K562 (cell line): Measurements from ENCODE around the gene MYH6. TPM values are rescaled to one million over a fixed set of nuclear protein-coding genes. Genes with fewer than 3 reads are reported as not detected.

Experiments
- ATAC-seq: fragments of 200-7000 bp; cut with Tn5 transposase; 3 replicates; pipeline ENCODE4 v1.9.1; 2020; ENCODE audit warnings: moderate library complexity
- BruUV-seq: library from RNA; stranded (reverse); fragments of 400-500 nt; replicated peaks from 2 replicates; lab custom pipeline; 2021; lab: Mats Ljungman, UMichigan
- CTCF ChIA-PET: fragments of 300-600 bp; formaldehyde crosslinking; extraction: SDS; loops from one replicate; lab custom pipeline; 2021; ENCODE audit warnings: low intra/inter-chr PET ratio; lab: Yijun Ruan, JAX
- POLR2A ChIA-PET: fragments of 300-600, 350-650 bp; sonication (Branson Sonifier 250); formaldehyde crosslinking; extraction: SDS; loops from one replicate; lab custom pipeline; 2021; ENCODE audit warnings: antibody characterized with exemption, inconsistent platforms; lab: Yijun Ruan, JAX
- DNase-seq, 4 experiments: peaks; one replicate each; pipeline versions ENCODE4 v3.0.0 to v3.0.0-alpha.2; 2011 to 2018; ENCODE audit warnings: low spot score in 3 of 4, mixed read lengths in 3 of 4; ENCODE audit errors: extremely low read depth in 1 of 4
- FAIRE-seq: peaks from 2 replicates; lab custom pipeline; 2011; peaks lifted over from hg19 to GRCh38; lab: Jason Lieb, UNC
- H2AFZ ChIP-seq: 2 replicates; pipeline ENCODE4 v1.6.0; 2011; ENCODE audit warnings: low read depth, low read length, control low read depth, inconsistent platforms
- H3K27ac ChIP-seq: fragments of 200-600 bp; 3 replicates; pipeline ENCODE4 v1.8.0; 2011; ENCODE audit warnings: low read depth, mild to moderate bottlenecking, control low read depth, inconsistent platforms, low read length, moderate library complexity, mixed read lengths; ENCODE audit errors: extremely low read depth
- H3K27me3 ChIP-seq, 2 experiments: fragments of 300-600 bp in 1 of 2; 2 replicates in 1 of 2; 3 replicates in 1 of 2; pipeline versions ENCODE4 v1.6.0 to v1.8.0; 2011; ENCODE audit warnings: inconsistent platforms in 2 of 2, low read length in 2 of 2, mild to moderate bottlenecking in 1 of 2, mixed read lengths in 1 of 2, moderate library complexity in 1 of 2; ENCODE audit not compliant: control insufficient read depth in 2 of 2, insufficient read depth in 2 of 2
- H3K36me3 ChIP-seq: fragments of 300-600 bp; 3 replicates; pipeline ENCODE4 v1.8.0; 2011; ENCODE audit warnings: mild to moderate bottlenecking, low read length, inconsistent platforms; ENCODE audit not compliant: control insufficient read depth, insufficient read depth
- H3K4me1 ChIP-seq, 2 experiments: fragments of 200-600 bp in 1 of 2; replicated peaks in 1 of 2; 2 replicates in 1 of 2; 3 replicates in 1 of 2; pipeline versions ENCODE4 v1.5.1 to v1.8.0; 2011; ENCODE audit warnings: inconsistent platforms in 2 of 2, low read length in 2 of 2, mild to moderate bottlenecking in 1 of 2, mixed read lengths in 1 of 2, moderate library complexity in 1 of 2; ENCODE audit not compliant: control insufficient read depth in 2 of 2, insufficient read depth in 2 of 2
- H3K4me2 ChIP-seq: 2 replicates; pipeline ENCODE4 v1.6.1; 2011; ENCODE audit warnings: low read length, control low read depth, inconsistent platforms, mixed read lengths; ENCODE audit not compliant: insufficient read depth
- H3K4me3 ChIP-seq: fragments of 200-600 bp; sonication (generic), shearing (Covaris generic); 2 replicates; pipeline ENCODE4 v1.5.1; 2016; ENCODE audit warnings: control low read depth, inconsistent platforms
- H3K79me2 ChIP-seq: fragments of 200-600 bp; 3 replicates; pipeline ENCODE4 v1.8.0; 2011; ENCODE audit warnings: low read length, inconsistent platforms; ENCODE audit not compliant: control insufficient read depth, insufficient read depth
- H3K9ac ChIP-seq, 2 experiments: 2 replicates each; pipeline versions ENCODE4 v1.6.0 to v1.6.1; 2011; ENCODE audit warnings: low read depth in 2 of 2, low read length in 2 of 2, control low read depth in 1 of 2, inconsistent platforms in 1 of 2, mild to moderate bottlenecking in 1 of 2, mixed read lengths in 1 of 2; ENCODE audit not compliant: insufficient read depth in 1 of 2
- H3K9me1 ChIP-seq: one replicate; pipeline ENCODE4 v1.6.0; 2011; ENCODE audit warnings: inconsistent platforms, mild to moderate bottlenecking, low read length, moderate library complexity; ENCODE audit not compliant: control insufficient read depth, insufficient read depth
- H3K9me3 ChIP-seq: replicated peaks from 2 replicates; pipeline ENCODE4 v1.5.1; 2011; ENCODE audit warnings: low read depth, low read length, inconsistent platforms; ENCODE audit not compliant: control insufficient read depth, insufficient read depth
- H4K20me1 ChIP-seq: replicated peaks from 2 replicates; pipeline ENCODE4 v1.6.1; 2011; ENCODE audit warnings: low read length, inconsistent platforms, mixed read lengths; ENCODE audit not compliant: control insufficient read depth, insufficient read depth
- ARID1B ChIP-seq: fragments of 450-650 bp; IDR thresholded peaks from 2 replicates; pipeline ENCODE4 v1.6.1; 2016; ENCODE audit warnings: antibody characterized with exemption, mild to moderate bottlenecking, inconsistent platforms
- CBX8 ChIP-seq: fragments of 200-600 bp; sonication (generic); IDR thresholded peaks from 2 replicates; pipeline ENCODE4 v1.6.1; 2012; ENCODE audit warnings: borderline replicate concordance, mixed run types, low read depth, mild to moderate bottlenecking, moderate library complexity, mixed read lengths, low read length, control low read depth, inconsistent platforms; ENCODE audit not compliant: poor library complexity, severe bottlenecking; ENCODE audit errors: extremely low read depth
- CHD4 ChIP-seq: fragments of 200-600 bp; sonication (generic); IDR thresholded peaks from 3 replicates; pipeline ENCODE4 v1.6.1; 2012; ENCODE audit warnings: low read depth, mild to moderate bottlenecking, mixed read lengths, low read length, inconsistent platforms; ENCODE audit not compliant: insufficient read depth, insufficient replicate concordance, poor library complexity, severe bottlenecking
- ELF4 ChIP-seq: fragments of 450-650 bp; formaldehyde crosslinking; IDR thresholded peaks from 2 replicates; pipeline ENCODE4 v1.4.0; 2022; ENCODE audit warnings: missing genetic modification characterization
- ERF ChIP-seq: fragments of 450-650 bp; formaldehyde crosslinking; IDR thresholded peaks from 2 replicates; pipeline ENCODE4 v1.4.0; 2020; ENCODE audit warnings: mild to moderate bottlenecking, mixed read lengths
- NFE2L1 ChIP-seq: fragments of 450-650 bp; IDR thresholded peaks from 2 replicates; pipeline ENCODE4 v1.6.1; 2016; ENCODE audit warnings: missing genetic modification characterization, low read depth, mild to moderate bottlenecking, missing compliant biosample characterization, moderate library complexity, borderline replicate concordance
- NR2F6 ChIP-seq: fragments of 450-650 bp; formaldehyde crosslinking; IDR thresholded peaks from 2 replicates; pipeline ENCODE4 v1.4.0; 2020; ENCODE audit warnings: mild to moderate bottlenecking
- PRPF4 ChIP-seq: fragments of 200-400 bp; formaldehyde crosslinking; IDR thresholded peaks from one replicate; pipeline ENCODE4 v1.6.1; 2017; ENCODE audit warnings: low read length, low read depth, mild to moderate bottlenecking; ENCODE audit not compliant: insufficient read depth, poor library complexity, severe bottlenecking
- PTRF ChIP-seq: fragments of 450-650 bp; IDR thresholded peaks from 2 replicates; pipeline ENCODE4 v1.6.1; 2016; ENCODE audit warnings: mild to moderate bottlenecking, missing genetic modification characterization, missing compliant biosample characterization
- TEAD1 ChIP-seq, 2 experiments: fragments of 450-650 bp in 1 of 2; sonication (generic) in 1 of 2; formaldehyde crosslinking; IDR thresholded peaks; 2 replicates each; pipeline versions ENCODE4 v1.4.0 to v1.8.0; 2020 to 2022; ENCODE audit warnings: mild to moderate bottlenecking in 2 of 2, missing genetic modification reagents in 1 of 2
- THAP12 ChIP-seq: fragments of 250-450 bp; sonication (Bioruptor Pico); IDR thresholded peaks from 2 replicates; pipeline ENCODE4 v1.9.0; 2021; ENCODE audit warnings: mild to moderate bottlenecking, inconsistent platforms
- XRCC4 ChIP-seq: IDR thresholded peaks from one replicate; pipeline ENCODE4 v1.6.1; 2011; ENCODE audit not compliant: insufficient read depth, insufficient read length; ENCODE audit errors: extremely low read depth
- ZFX ChIP-seq: sonication (generic); formaldehyde crosslinking; IDR thresholded peaks from 2 replicates; pipeline ENCODE4 v1.8.0; 2022; ENCODE audit warnings: mild to moderate bottlenecking, missing genetic modification reagents, moderate library complexity
- ZNF311 ChIP-seq: fragments of 250-450 bp; sonication (Bioruptor Pico); IDR thresholded peaks from 2 replicates; pipeline ENCODE4 v1.4.0; 2020; ENCODE audit warnings: mild to moderate bottlenecking, moderate library complexity
- ZNF431 ChIP-seq: sonication (generic); formaldehyde crosslinking; IDR thresholded peaks from 2 replicates; pipeline ENCODE4 v1.8.0; 2022; ENCODE audit warnings: mild to moderate bottlenecking, missing genetic modification reagents
- WGBS: fragments of 100-300 bp; shearing (Covaris generic); methylation state at CpG from one replicate; pipeline ENCODE4 v1.1.6; 2016; ENCODE audit warnings: low coverage, mixed read lengths; ENCODE audit not compliant: insufficient coverage; ENCODE audit errors: missing lambda C conversion rate; 5-methylcytosine and 5-hydroxymethylcytosine counted together
- in situ Hi-C: fragments of 300-500 bp; cut with MboI; formaldehyde crosslinking; loops from 4 replicates; pipeline ENCODE4 v1.15.0; 2018; ENCODE audit warnings: inconsistent platforms, mixed read lengths
- intact Hi-C: fragments of 100-400 bp; cut with micrococcal nuclease; formaldehyde crosslinking; loops from 2 replicates; pipeline ENCODE4 v1.14.2; 2022
- polyA plus RNA-seq, 8 experiments: library from polyadenylated mRNA; depleted of rRNA in 4 of 8; stranded (reverse) in 5 of 8; unstranded in 3 of 8; fragments of >200 nt; fragmentation: Nextera tagmentation in 2 of 8; fragmentation: Illumina TruSeq in 1 of 8; extraction: Ambion mirVana in 2 of 8; extraction: Trizol in 1 of 8; gene quantifications; 2 replicates each; pipeline versions ENCODE4 v1.2.1 to v1.2.3, GENCODE V29; 2011 to 2014; ENCODE audit warnings: inconsistent platforms in 1 of 8, missing spikeins in 1 of 8
- total RNA-seq, 7 experiments: library from RNA; depleted of rRNA in 6 of 7; stranded (reverse); fragments of >200 nt in 6 of 7; fragmentation: Illumina TruSeq in 2 of 7; extraction: Trizol in 2 of 7; gene quantifications; 2 replicates each; pipeline versions ENCODE4 v1.2.1 to v1.2.3, GENCODE V29; 2011 to 2021; ENCODE audit warnings: low replicate concordance in 1 of 7
- TF ChIP-seq, protein P1 (sequence below): fragments of 250-450 bp; sonication (Bioruptor Pico); IDR thresholded peaks from 2 replicates; pipeline ENCODE4 v1.8.0; 2021; ENCODE audit warnings: moderate library complexity, mild to moderate bottlenecking, inconsistent platforms

The MYH6 gene
- total and polyA plus RNA-seq, 9 of the 15 experiments (the other 6 are each of a cell fraction or from before 2014, with no cell fraction given) = not detected

DNA sequence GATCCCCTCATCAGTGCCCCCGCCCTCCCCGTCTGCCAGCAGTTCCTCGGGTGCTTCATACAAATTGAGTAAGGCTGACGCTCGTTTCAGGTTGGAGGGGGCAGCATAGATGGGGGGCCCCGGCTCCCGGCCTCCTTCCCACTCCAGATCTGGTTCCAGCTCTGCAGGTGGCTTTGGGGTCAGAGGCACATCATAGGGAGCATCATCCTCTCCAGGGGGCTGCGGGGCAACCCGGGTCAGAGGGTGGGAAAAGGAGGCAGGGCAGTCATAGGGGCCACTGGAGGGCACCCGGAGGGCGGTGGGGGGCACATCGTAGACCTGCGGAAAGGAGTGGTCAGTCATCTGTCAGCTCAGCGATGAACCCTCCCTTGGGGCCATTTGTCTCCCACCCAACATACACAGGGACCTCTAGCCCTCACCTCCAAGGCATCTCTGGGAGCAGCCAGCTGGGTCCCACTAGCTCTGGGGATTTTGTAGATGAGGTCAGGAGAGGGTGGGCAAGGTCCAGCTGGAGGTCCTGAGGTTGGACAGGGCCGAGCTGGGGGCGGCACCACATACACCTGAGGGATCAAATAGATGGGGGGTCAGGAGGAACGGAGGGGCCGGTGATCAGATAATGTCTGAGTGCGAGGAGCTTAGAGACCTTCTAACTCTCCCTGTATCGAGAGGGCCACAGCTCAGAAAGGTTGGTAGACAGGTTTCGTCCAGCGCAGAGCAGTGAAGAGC, 48.2 kb downstream of the MYH6 start (continued):
- TF ChIP-seq THAP12 (CRISPR knock-in tag) = no peak
- TF ChIP-seq, all 486 proteins: peak for 0

GRCh38 chr14:23359167-23359626, 48.9 kb downstream of the MYH6 start:
- H3K4me1 ChIP-seq = peaks cover 0 to 5% of the 10 kb centered on the region in 2 experiments; a peak in 3 of 5 replicates
- no peaks in the 10 kb centered on the region for H3K9me1 ChIP-seq
- no peaks in the 10 kb centered on the region for H3K36me3 ChIP-seq
- WGBS = 11% methylated on average over 4 of the region's 11 CpGs
- TF ChIP-seq TEAD1 (CRISPR knock-in tag; IDR thresholded peaks at IDR 0.05) (no peak), NR2F6 (CRISPR knock-in tag) (no peak), ERF (no peak), CBX8 (no peak), NFE2L1 (tag) (no peak), ZFX (CRISPR knock-in tag) (no peak), ARID1B (no peak), PRPF4 (no peak), ZNF311 (no peak), PTRF (no peak), XRCC4 (no peak), ELF4 (CRISPR knock-in tag) (no peak), ZNF431 (CRISPR knock-in tag) (no peak), CHD4 (no peak)
- TF ChIP-seq, protein P1, sequence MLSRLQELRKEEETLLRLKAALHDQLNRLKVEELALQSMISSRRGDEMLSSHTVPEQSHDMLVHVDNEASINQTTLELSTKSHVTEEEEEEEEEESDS = no peak
- no peak overlapping the region for H3K4me3 ChIP-seq
- intact Hi-C loops (no loop called here), in situ Hi-C loops (no loop called here)
- no peak for ATAC-seq
- peaks cover 10 to 49% of the 10 kb centered on the region in 2 experiments for H3K27me3 ChIP-seq
- ChIA-PET CTCF (no interaction called here), POLR2A (no interaction called here)
- FAIRE-seq = no peak
- no peaks in the 10 kb centered on the region for H3K9me3 ChIP-seq
- H3K27ac ChIP-seq = no peak overlapping the region
- H3K79me2 ChIP-seq = no peaks in the 10 kb centered on the region
- DNase-seq = no peak
- no peaks in the 10 kb centered on the region; the same call in 1 of the 2 replicates for H4K20me1 ChIP-seq
- H2AFZ ChIP-seq = no peak overlapping the region
- BruUV-seq = no TSS peak
- no peak overlapping the region for H3K4me2 ChIP-seq
- H3K9ac ChIP-seq = no peak overlapping the region
